Activated T-helper 1 cell treated with anti-CD3 and anti-CD28 coated beads, Interleukin-12 subunit alpha, Interleukin-12 subunit beta, Interleukin-2, Interleukin-4 antibody, amounts not matched to agents 30 ng/mL and 10 ng/mL and 1 ng/mL, durations not matched to agents 14 hours and 24 hours and 36 hours (primary cell): Measurements from ENCODE around the gene DDX46. TPM values are rescaled to one million over a fixed set of nuclear protein-coding genes. Genes with fewer than 3 reads are reported as not detected.
A peak's percentile ranks its signal among the peaks of the same experiment; 100 is the strongest.
"Not testable (repeated sequence)": the region's sequence is repeated elsewhere in the genome, so short reads cannot be mapped to it uniquely, and the experiment has no call there.

Experiments used
- DNase-seq: peaks from one replicate; pipeline ENCODE4 v3.0.0; 2021; ENCODE audit warnings: low spot score
- H3K27ac Mint-ChIP-seq: one replicate; pipeline ENCODE4 v1.8.0; 2021; ENCODE audit warnings: mild to moderate bottlenecking, mixed read lengths
- H3K27me3 Mint-ChIP-seq: one replicate; pipeline ENCODE4 v1.8.0; 2022; ENCODE audit warnings: mild to moderate bottlenecking, moderate library complexity, mixed read lengths; ENCODE audit not compliant: insufficient read depth
- H3K36me3 Mint-ChIP-seq: one replicate; pipeline ENCODE4 v1.8.0; 2021; ENCODE audit warnings: low read depth, mixed read lengths
- H3K4me1 Mint-ChIP-seq: one replicate; pipeline ENCODE4 v1.8.0; 2021; ENCODE audit warnings: low read depth, mixed read lengths
- H3K4me3 Mint-ChIP-seq: one replicate; pipeline ENCODE4 v1.8.0; 2021; ENCODE audit warnings: mild to moderate bottlenecking, moderate library complexity, mixed read lengths
- H3K9me3 Mint-ChIP-seq: one replicate; pipeline ENCODE4 v1.8.0; 2021; ENCODE audit warnings: mixed read lengths
- intact Hi-C: fragments of 100-400 bp; cut with micrococcal nuclease; formaldehyde crosslinking; loops from one replicate; pipeline ENCODE4 v1.15.1; 2024
- total RNA-seq: library from RNA; stranded (reverse); gene quantifications from 2 replicates; pipeline ENCODE4 v1.2.3, GENCODE V29; 2022

The DDX46 gene
- total RNA-seq, 1 donor from 2014 or later: 78.3 TPM

GRCh38 chr5:134741052-134741451 is 17.5 kb upstream of the DDX46 start:
- no peak overlapping the region for H3K27ac Mint-ChIP-seq
- intact Hi-C loops: no loop called here
- H3K4me1 Mint-ChIP-seq: peaks cover 32% of the 10 kb centered on the region
- DNase-seq: no peak
- H3K36me3 Mint-ChIP-seq: peaks cover 4% of the 10 kb centered on the region
- H3K27me3 Mint-ChIP-seq: no peaks in the 10 kb centered on the region
- no peak overlapping the region for H3K4me3 Mint-ChIP-seq
- H3K9me3 Mint-ChIP-seq: no peaks in the 10 kb centered on the region

GRCh38 chr5:134742134-134742533 is 16.4 kb upstream of the DDX46 start:
- peaks cover 4% of the 10 kb centered on the region for H3K36me3 Mint-ChIP-seq
- intact Hi-C loops: no loop called here
- no peaks in the 10 kb centered on the region for H3K27me3 Mint-ChIP-seq
- H3K9me3 Mint-ChIP-seq: no peaks in the 10 kb centered on the region
- no peak overlapping the region for H3K27ac Mint-ChIP-seq
- peaks cover 32% of the 10 kb centered on the region for H3K4me1 Mint-ChIP-seq
- no peak overlapping the region for H3K4me3 Mint-ChIP-seq
- DNase-seq: no peak

GRCh38 chr5:134749415-134749814 is 9.2 kb upstream of the DDX46 start:
- no peak for DNase-seq
- no peaks in the 10 kb centered on the region for H3K9me3 Mint-ChIP-seq
- intact Hi-C loops: no loop called here
- no peaks in the 10 kb centered on the region for H3K27me3 Mint-ChIP-seq
- no peaks in the 10 kb centered on the region for H3K4me1 Mint-ChIP-seq
- H3K4me3 Mint-ChIP-seq: no peak overlapping the region
- H3K27ac Mint-ChIP-seq: no peak overlapping the region
- peaks cover 7% of the 10 kb centered on the region for H3K36me3 Mint-ChIP-seq

- intact Hi-C loops: loop anchor here (1.0 to 5.0 kb wide), 9 partner anchors 20 to 753 kb away; partner anchors contain the start of genes C5orf24, CAMLG, JADE2 and PPP2CA
- Mint-ChIP-seq H3K36me3 (peaks cover 4% of the 10 kb centered on the region), H3K27ac (peak overlapping the region; percentile 99), H3K4me1 (peaks cover 28% of the 10 kb centered on the region), H3K4me3 (peak overlapping the region; percentile 100), H3K27me3 (no peaks in the 10 kb centered on the region), H3K9me3 (no peaks in the 10 kb centered on the region)
- no peak for DNase-seq
Observed at GRCh38 chr5:134758176-134758503, 439 bp upstream of the DDX46 start.

GRCh38 chr5:134767528-134768291 is 9.1 kb downstream of the DDX46 start:
- H3K36me3 Mint-ChIP-seq: peaks cover 28% of the 10 kb centered on the region
- H3K9me3 Mint-ChIP-seq, H3K4me1 Mint-ChIP-seq, intact Hi-C loops, H3K27me3 Mint-ChIP-seq, DNase-seq, H3K4me3 Mint-ChIP-seq, H3K27ac Mint-ChIP-seq: not testable (repeated sequence)

- Mint-ChIP-seq H3K27ac (no peak overlapping the region), H3K36me3 (peaks cover 34% of the 10 kb centered on the region), H3K9me3 (no peaks in the 10 kb centered on the region), H3K27me3 (no peaks in the 10 kb centered on the region), H3K4me1 (no peaks in the 10 kb centered on the region), H3K4me3 (no peak overlapping the region)
- intact Hi-C loops: no loop called here
- DNase-seq: no peak
Observed at GRCh38 chr5:134769206-134769605, 10.6 kb downstream of the DDX46 start.

GRCh38 chr5:134772461-134773125 is 14.0 kb downstream of the DDX46 start:
- no peaks in the 10 kb centered on the region for H3K4me1 Mint-ChIP-seq
- no peak overlapping the region for H3K4me3 Mint-ChIP-seq
- intact Hi-C loops: no loop called here
- no peaks in the 10 kb centered on the region for H3K27me3 Mint-ChIP-seq
- DNase-seq: no peak
- H3K27ac Mint-ChIP-seq: no peak overlapping the region
- H3K9me3 Mint-ChIP-seq: no peaks in the 10 kb centered on the region
- H3K36me3 Mint-ChIP-seq: peaks cover 40% of the 10 kb centered on the region

- Mint-ChIP-seq H3K4me3 (no peak overlapping the region), H3K27ac (no peak overlapping the region), H3K9me3 (no peaks in the 10 kb centered on the region), H3K36me3 (peaks cover 43% of the 10 kb centered on the region), H3K4me1 (no peaks in the 10 kb centered on the region), H3K27me3 (no peaks in the 10 kb centered on the region)
- DNase-seq: no peak
- intact Hi-C loops: no loop called here
Observed at GRCh38 chr5:134777366-134777765, 18.8 kb downstream of the DDX46 start.

- intact Hi-C loops: loop anchor here (1.0 kb wide), 1 partner anchor 121 kb away; the partner anchor contains the start of gene PCBD2
- H3K27ac Mint-ChIP-seq: no peak overlapping the region
- no peaks in the 10 kb centered on the region for H3K27me3 Mint-ChIP-seq
- H3K9me3 Mint-ChIP-seq: no peaks in the 10 kb centered on the region
- no peaks in the 10 kb centered on the region for H3K4me1 Mint-ChIP-seq
- DNase-seq: no peak
- H3K36me3 Mint-ChIP-seq: peaks cover 41% of the 10 kb centered on the region
- no peak overlapping the region for H3K4me3 Mint-ChIP-seq
Observed at GRCh38 chr5:134784241-134784920, 25.8 kb downstream of the DDX46 start.

- H3K27me3 Mint-ChIP-seq: no peaks in the 10 kb centered on the region
- no peak overlapping the region for H3K4me3 Mint-ChIP-seq
- no peaks in the 10 kb centered on the region for H3K9me3 Mint-ChIP-seq
- no peak overlapping the region for H3K27ac Mint-ChIP-seq
- H3K4me1 Mint-ChIP-seq: no peaks in the 10 kb centered on the region
- H3K36me3 Mint-ChIP-seq: peaks cover 40% of the 10 kb centered on the region
- intact Hi-C loops: loop anchor here (1.0 kb wide), 1 partner anchor 120 kb away; the partner anchor contains the start of gene PCBD2
- no peak for DNase-seq
Observed at GRCh38 chr5:134784946-134785620, 26.5 kb downstream of the DDX46 start.

- no peak for DNase-seq
- Mint-ChIP-seq H3K36me3 (peaks cover 43% of the 10 kb centered on the region), H3K27ac (no peak overlapping the region), H3K27me3 (no peaks in the 10 kb centered on the region), H3K9me3 (no peaks in the 10 kb centered on the region), H3K4me3 (no peak overlapping the region), H3K4me1 (no peaks in the 10 kb centered on the region)
- intact Hi-C loops: no loop called here
Observed at GRCh38 chr5:134787692-134788091, 29.1 kb downstream of the DDX46 start.

- Mint-ChIP-seq H3K9me3 (no peaks in the 10 kb centered on the region), H3K4me3 (no peak overlapping the region), H3K27me3 (no peaks in the 10 kb centered on the region), H3K36me3 (peaks cover 50% of the 10 kb centered on the region), H3K27ac (no peak overlapping the region), H3K4me1 (no peaks in the 10 kb centered on the region)
- no peak for DNase-seq
- intact Hi-C loops: no loop called here
Observed at GRCh38 chr5:134791580-134791979, 33.0 kb downstream of the DDX46 start.
